ENCODE results near the gene C1orf87.

C1orf87 gene

GRCh38 chr1:60073605-60074278 is at the start of gene C1orf87:
C1orf87 (minus strand) TSS chr1:60073770; CDS start chr1:60072643, 1,127 bp downstream.
- no peak for DNase-seq

- DNase-seq: no peak
Measured at GRCh38 chr1:60118085-60118484, 44.5 kb upstream of the C1orf87 start.

- DNase-seq: no peak
Measured at GRCh38 chr1:60114745-60115318, 41.3 kb upstream of the C1orf87 start.

GRCh38 chr1:60113596-60113995 is 40.0 kb upstream of the C1orf87 start:
- DNase-seq: no peak

GRCh38 chr1:60113028-60113427 is 39.5 kb upstream of the C1orf87 start:
- DNase-seq: no peak

GRCh38 chr1:60111716-60112115 is 38.1 kb upstream of the C1orf87 start:
- no peak for DNase-seq

- DNase-seq: no peak
Measured at GRCh38 chr1:60111118-60111517, 37.5 kb upstream of the C1orf87 start.

- no peak for DNase-seq
Measured at GRCh38 chr1:60108196-60108595, 34.6 kb upstream of the C1orf87 start.

GRCh38 chr1:60103186-60103585 is 29.6 kb upstream of the C1orf87 start:
- no peak for DNase-seq

GRCh38 chr1:60102267-60103061 is 28.9 kb upstream of the C1orf87 start:
- no peak for DNase-seq

- no peak for DNase-seq
Measured at GRCh38 chr1:60101516-60101915, 27.9 kb upstream of the C1orf87 start.

- DNase-seq: no peak
Measured at GRCh38 chr1:60091195-60091715, 17.7 kb upstream of the C1orf87 start.

- no peak for DNase-seq
Measured at GRCh38 chr1:60090655-60091054, 17.1 kb upstream of the C1orf87 start.

GRCh38 chr1:60088620-60089155 is 15.1 kb upstream of the C1orf87 start:
- DNase-seq: no peak

GRCh38 chr1:60087681-60088080 is 14.1 kb upstream of the C1orf87 start:
- DNase-seq: no peak

- DNase-seq: no peak
Measured at GRCh38 chr1:60078182-60078581, 4.6 kb upstream of the C1orf87 start.

GRCh38 chr1:60071296-60071695 is 2.3 kb downstream of the C1orf87 start:
- no peak for DNase-seq

GRCh38 chr1:60069691-60070090 is 3.9 kb downstream of the C1orf87 start:
- DNase-seq: no peak

GRCh38 chr1:60068393-60069045 is 5.1 kb downstream of the C1orf87 start:
- no peak for DNase-seq

- no peak for DNase-seq
Measured at GRCh38 chr1:60066001-60066400, 7.6 kb downstream of the C1orf87 start.

GRCh38 chr1:60065199-60065598 is 8.4 kb downstream of the C1orf87 start:
- no peak for DNase-seq

GRCh38 chr1:60063561-60063960 is 10.0 kb downstream of the C1orf87 start:
- DNase-seq: no peak

- no peak for DNase-seq
Measured at GRCh38 chr1:60059468-60059867, 14.1 kb downstream of the C1orf87 start.
